ENCODE data around the gene CRABP2.

The CRABP2 gene

DNA sequence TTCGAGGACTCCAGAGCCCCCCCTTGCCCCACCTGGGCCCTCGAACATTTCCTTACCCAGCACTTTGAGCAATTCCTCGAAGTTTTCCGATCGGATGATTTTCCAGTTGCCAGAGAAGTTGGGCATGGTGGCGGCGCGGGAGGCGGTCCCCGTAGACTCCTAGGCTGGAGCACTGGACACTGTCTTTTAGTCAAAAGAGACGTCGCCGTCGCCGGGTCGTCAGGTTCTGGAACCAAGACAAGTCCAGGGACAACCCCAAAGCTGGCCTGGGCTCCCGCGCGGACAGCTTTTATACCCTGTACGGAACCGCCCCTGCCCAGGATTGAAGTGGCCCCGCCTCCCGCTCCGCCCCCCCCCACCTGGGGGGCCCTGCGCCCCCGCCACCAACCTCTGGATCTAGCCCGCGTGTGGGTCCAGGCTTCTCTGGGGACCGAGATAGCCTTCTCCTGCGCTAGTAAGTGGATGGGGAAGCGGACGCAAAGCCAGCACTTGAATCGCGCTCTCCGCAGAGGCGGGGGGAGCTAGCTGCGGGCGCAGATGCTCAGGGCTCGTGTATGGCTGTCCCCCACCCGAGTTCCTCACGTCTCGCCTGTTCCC lies at the start of gene CRABP2:
Gene CRABP2, minus strand, starts transcription at position 263 of the 597 bp plus-strand sequence. Its CDS starts 137 bp downstream, at position 126.
- DNase-seq, result no peak

- DNase-seq, result no peak
Observed at GRCh38 chr1:156754219-156754618, 48.8 kb upstream of the CRABP2 start.

GRCh38 chr1:156752843-156753482 lies 47.6 kb upstream of the CRABP2 start:
- DNase-seq, result no peak

- DNase-seq, result peak; percentile 74 to 98 (median 93)
Observed at GRCh38 chr1:156751757-156752481, 46.5 kb upstream of the CRABP2 start.

- DNase-seq, result peak in 1 of 14 donors; percentile 68
Observed at GRCh38 chr1:156751451-156751756, 46.0 kb upstream of the CRABP2 start, which contains the start of gene HDGF. TSS of gene HDGF (minus strand) at chr1:156751675. CDS start at chr1:156751429, 246 bp downstream.

- DNase-seq, result peak in 8 of 14 donors; percentile 50 to 81 (median 66)
Observed at GRCh38 chr1:156750711-156751450, 45.5 kb upstream of the CRABP2 start.

DNA sequence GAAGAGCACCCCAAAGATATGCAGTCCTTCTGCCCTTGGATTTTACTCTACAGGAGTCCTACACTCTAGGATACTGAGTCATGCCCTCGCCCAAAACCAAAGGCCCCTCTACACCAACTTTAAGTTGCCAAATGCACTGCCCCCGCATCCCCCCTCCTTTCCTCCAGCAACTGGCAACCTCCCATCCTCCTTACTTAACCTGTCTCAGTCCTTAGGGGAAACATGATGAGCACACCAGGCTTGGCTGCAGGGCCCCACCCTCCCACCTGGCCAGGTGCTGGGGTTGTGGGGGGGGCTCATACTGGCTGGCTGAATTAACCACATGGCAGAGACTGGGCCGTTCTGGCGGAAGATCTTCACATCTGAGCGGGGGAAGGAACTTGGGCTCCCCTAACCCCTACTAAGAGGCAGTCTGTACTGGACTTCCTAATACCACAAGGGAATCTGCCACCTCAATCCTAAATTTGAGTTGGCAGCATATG lies 44.8 kb upstream of the CRABP2 start:
- DNase-seq, result peak in 6 of 14 donors; percentile 20 to 52 (median 36)

GRCh38 chr1:156749419-156750118 lies 44.2 kb upstream of the CRABP2 start:
- no peak for DNase-seq

DNA sequence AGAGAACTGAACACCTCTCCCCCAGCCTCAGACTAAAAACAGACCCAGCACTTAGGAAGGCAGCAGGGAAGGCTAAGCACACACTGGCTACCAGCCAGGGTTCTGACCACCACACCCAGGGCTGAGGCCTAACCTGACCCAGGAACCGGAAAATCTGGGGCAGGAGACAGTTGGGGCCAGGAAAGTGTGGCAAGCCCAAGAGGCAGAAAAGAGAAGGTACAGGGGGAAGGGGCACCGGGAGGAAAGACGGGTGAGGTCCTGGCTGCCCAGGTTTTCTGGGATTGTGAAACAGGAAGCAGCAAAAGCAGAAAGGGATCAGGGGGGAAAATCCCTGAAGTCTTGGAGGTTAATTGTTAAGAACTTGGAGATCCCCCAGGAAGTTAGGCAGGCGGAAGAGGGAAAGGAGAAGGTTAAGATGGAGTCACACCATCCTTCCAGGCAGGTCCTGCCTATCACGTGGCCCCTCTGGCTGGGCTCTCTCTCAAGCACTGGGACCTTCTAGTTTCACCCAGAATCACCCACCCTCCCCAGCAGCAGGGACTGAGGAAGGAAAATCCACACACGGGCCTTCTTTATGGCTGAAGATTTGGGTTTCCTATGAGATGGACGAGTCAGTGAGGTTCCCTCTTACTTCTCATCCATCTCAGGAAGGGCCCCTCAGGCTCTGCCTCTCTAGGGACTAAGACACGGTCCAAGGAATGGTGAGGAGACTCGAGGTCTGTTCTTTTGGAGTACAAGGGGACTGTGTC lies 43.5 kb upstream of the CRABP2 start:
- DNase-seq, result peak in 7 of 14 donors; percentile 15 to 67 (median 44)

DNA sequence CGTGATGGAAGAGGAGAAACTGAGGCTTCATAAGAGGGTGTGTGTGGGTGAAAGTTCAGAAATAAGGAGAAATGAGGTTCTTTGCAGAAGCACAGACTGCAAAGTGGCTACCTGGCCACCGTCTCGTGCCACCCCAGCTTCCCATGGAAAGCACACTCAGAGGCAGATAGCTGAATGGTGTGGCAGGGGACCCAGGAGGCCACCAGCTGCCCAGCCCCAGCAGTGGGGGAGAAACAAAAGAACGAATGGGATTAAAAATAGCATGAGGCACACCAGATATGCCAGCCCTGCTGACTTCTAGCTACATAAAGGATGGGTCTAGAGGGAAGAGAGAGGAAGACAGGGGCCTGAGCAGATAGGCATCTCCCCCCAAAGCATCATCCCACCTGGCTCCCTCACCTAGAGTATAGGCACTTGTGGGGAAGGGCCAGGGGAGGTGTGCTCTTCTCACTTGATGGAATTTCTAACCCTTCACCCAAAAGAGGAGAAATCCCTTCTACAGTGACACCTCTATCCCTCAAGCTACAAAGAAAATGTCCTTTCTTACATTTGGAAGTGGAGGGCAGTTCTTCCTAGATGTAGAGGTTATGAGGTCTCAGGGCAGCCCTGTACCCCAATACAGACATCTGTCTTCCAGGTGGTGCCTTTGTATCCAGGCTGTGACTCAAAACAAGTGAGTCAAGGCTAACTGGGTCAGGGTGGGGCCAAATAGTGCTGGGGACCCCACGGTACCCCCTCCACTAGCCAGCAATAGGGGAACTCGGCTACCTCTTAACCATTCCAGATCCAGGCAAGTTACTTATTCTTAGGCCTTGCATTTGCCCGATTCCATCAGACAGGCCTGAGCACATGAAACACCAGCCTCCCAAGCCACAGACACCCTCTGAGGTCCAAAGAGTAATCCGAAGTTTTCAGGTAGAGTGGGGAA lies 42.6 kb upstream of the CRABP2 start:
- DNase-seq, result peak in 4 of 14 donors; percentile 22 to 51 (median 36)

- DNase-seq, result peak; percentile 26 to 88 (median 76)
Observed at GRCh38 chr1:156746728-156747631, 41.6 kb upstream of the CRABP2 start.

GRCh38 chr1:156746406-156746727 lies 41.0 kb upstream of the CRABP2 start:
- no peak for DNase-seq

GRCh38 chr1:156745881-156746280 lies 40.5 kb upstream of the CRABP2 start:
- no peak for DNase-seq

DNA sequence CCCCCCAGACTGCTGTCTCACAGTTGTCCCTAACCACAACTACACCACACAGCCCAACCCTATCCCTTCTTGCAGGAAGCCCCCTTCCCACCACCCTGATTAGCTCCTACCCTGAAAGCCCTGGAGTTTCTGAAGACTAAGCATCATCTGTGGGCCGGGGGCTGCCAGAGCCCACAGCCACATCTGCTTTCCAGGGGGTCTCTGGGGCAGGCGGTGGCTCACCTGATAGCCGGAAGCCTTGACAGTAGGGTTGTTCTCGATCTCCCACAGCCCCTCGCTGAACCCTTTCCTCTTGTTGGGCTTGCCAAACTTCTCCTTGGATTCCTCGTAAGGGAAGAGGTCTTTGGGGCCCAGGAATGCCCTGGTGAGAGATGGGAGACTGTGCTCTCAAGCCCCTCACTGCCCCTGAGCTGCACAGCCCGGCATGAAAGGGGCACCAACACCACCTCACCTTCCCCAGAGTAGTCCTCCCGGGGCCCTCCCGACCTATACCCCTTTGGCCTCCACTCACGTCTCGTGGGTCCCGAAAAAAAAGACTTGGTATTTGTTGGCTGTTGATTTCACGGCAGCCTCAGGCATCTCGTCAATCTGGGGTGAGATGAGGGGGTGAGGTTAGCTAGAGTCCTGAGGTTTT lies 39.5 kb upstream of the CRABP2 start:
- no peak for DNase-seq

DNA sequence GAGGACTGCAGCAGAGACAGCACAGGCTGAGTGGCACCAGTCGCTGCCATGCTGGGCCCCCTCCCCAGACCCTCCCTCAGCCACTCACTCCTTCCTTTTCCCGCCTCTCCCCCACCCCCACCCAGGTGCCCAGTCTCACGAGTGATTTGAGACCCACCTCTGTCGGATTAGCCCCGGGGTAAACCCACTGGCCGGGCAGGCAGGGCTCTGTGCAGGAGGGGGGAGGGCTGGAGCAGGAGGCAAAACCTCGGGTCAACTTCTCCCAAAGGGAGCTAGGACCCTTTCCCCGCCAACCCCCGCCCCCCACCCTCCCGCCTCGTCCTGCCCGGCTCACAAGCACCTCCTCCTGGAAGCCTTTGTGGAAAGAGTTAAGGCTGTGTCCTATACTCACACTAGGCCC lies 39.0 kb upstream of the CRABP2 start:
- DNase-seq, result no peak

DNA sequence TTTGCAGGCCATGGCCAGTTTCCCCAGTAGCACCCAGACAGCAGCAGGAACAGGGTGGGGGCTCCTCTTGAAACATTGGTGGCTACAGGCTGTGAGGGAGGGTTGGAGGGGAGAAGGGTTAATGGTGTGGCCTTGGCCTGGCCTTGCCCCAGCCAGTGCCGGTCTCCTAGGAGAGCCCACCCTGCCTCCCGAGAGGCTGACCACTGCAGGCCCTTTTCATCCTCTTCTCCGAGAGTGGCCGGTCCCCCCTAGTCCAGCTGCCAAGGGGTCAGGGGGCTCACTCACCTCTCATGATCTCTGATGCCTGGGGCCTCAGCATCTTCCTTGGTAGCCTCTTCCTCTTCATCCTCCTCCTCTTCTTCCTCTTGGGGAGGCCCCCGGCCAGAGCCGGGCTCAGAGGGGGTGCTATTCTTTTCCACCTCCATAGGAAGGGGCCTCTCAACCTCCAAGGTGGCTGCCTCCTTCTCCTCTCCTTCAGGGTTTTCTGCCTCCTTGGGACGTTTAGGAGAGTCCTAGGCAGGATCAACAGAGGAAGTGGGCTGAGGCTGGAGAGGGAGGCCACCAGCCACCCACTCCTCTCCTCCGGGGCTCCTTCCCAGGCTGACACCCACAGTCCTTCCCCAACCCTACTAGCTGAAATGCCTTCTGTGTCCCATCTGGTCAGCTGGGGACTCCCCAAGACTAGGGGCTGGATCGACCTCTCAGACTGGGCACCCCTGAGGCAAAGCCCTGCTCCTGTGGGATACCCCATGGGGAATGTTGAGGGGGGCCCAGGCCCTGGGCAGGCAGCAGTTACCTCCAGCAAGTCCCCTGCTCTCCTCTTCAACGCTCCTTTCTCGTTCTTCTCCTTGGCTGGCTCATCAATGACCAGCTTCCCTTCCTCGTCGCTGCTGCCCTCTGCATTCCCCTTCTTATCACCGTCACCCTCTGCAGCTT lies 38.3 kb upstream of the CRABP2 start:
- no peak for DNase-seq

- DNase-seq, result no peak
Observed at GRCh38 chr1:156742801-156743200, 37.4 kb upstream of the CRABP2 start.

GRCh38 chr1:156742017-156742416 lies 36.6 kb upstream of the CRABP2 start:
- no peak for DNase-seq
